Gastrocnemius medialis (tissue), 4 donors: ENCODE results near the gene OPN4. TPM values are rescaled to one million over a fixed set of nuclear protein-coding genes. Genes with fewer than 3 reads are reported as not detected.
A peak's percentile ranks its signal among the peaks of the same experiment; 100 is the strongest.

ENCODE experiments used
- ATAC-seq, 2 donors: fragments of 150-250 bp; one replicate each; pipeline ENCODE4 v1.9.1; 2016
- DNase-seq, 2 donors: peaks; one replicate each; pipeline ENCODE4 v3.0.0-alpha.2; 2019
- H3K27ac ChIP-seq, 4 donors: fragments of 200-600 bp; sonication (generic); 1 replicate in 1 of 4; 2 replicates in 3 of 4; pipeline ENCODE4 v1.5.1; 2016 to 2018; ENCODE audit warnings: mild to moderate bottlenecking in 2 of 4, moderate library complexity in 1 of 4
- H3K27me3 ChIP-seq, 3 donors: fragments of 200-600 bp; sonication (generic) in 2 of 3; 1 replicate in 1 of 3; 2 replicates in 2 of 3; pipeline versions ENCODE4 v1.5.1 to v1.6.0; 2016 to 2019; ENCODE audit warnings: mild to moderate bottlenecking in 1 of 3, moderate library complexity in 1 of 3
- H3K36me3 ChIP-seq, 2 donors: fragments of 200-600 bp; sonication (generic) in 1 of 2; one replicate each; pipeline ENCODE4 v1.5.1; 2017 to 2018
- H3K4me1 ChIP-seq, 2 donors: fragments of 200-600 bp; sonication (generic) in 1 of 2; one replicate each; pipeline ENCODE4 v1.5.1; 2016 to 2017; ENCODE audit warnings: mild to moderate bottlenecking in 2 of 2
- H3K4me3 ChIP-seq, 4 donors: fragments of 200-600 bp; sonication (generic) in 3 of 4; 1 replicate in 1 of 4; 2 replicates in 3 of 4; pipeline ENCODE4 v1.5.1; 2016 to 2019; ENCODE audit warnings: mild to moderate bottlenecking in 2 of 4
- H3K9me3 ChIP-seq, 3 donors: fragments of 200-600 bp; sonication (generic) in 2 of 3; 1 replicate in 1 of 3; 2 replicates in 2 of 3; pipeline ENCODE4 v1.5.1; 2016 to 2019
- POLR2A ChIP-seq, 2 donors: fragments of 450-650 bp; IDR thresholded peaks; one replicate each; pipeline ENCODE4 v1.6.1; 2017; ENCODE audit warnings: antibody characterized with exemption in 2 of 2, mild to moderate bottlenecking in 2 of 2, moderate library complexity in 2 of 2
- in situ Hi-C, 4 donors: fragments of 200-750 bp; cut with MboI; loops; one replicate each; pipeline versions ENCODE4 v1.15.0 to v1.8.0; 2017; ENCODE audit warnings: low sequenced_read_pairs in 4 of 4
- intact Hi-C: fragments of 100-400 bp; cut with DNase I; formaldehyde crosslinking; loops from one replicate; pipeline ENCODE4 v1.15.1; 2023; ENCODE audit warnings: low total_unique reads
- total RNA-seq, 4 donors: library from RNA; depleted of rRNA; stranded (reverse); fragments of >200 nt; gene quantifications; one replicate each; pipeline versions ENCODE4 v1.1.0 to v1.2.3, GENCODE V29; 2016
- TF ChIP-seq, protein P1 (sequence below), 5 experiments: fragments of 450-650 bp in 3 of 5; fragments of 200-600 bp in 2 of 5; sonication (generic) in 2 of 5; IDR thresholded peaks in 4 of 5; conservative IDR thresholded peaks in 1 of 5; 1 replicate in 4 of 5; 2 replicates in 1 of 5; pipeline ENCODE4 v1.5.1; 2016 to 2019; ENCODE audit warnings: antibody characterized with exemption in 5 of 5, mild to moderate bottlenecking in 3 of 5, moderate library complexity in 3 of 5

OPN4 gene
- total RNA-seq, 4 donors from 2014 or later = 0.13 to 4.2 (median 0.92) TPM; not detected in 1

DNA sequence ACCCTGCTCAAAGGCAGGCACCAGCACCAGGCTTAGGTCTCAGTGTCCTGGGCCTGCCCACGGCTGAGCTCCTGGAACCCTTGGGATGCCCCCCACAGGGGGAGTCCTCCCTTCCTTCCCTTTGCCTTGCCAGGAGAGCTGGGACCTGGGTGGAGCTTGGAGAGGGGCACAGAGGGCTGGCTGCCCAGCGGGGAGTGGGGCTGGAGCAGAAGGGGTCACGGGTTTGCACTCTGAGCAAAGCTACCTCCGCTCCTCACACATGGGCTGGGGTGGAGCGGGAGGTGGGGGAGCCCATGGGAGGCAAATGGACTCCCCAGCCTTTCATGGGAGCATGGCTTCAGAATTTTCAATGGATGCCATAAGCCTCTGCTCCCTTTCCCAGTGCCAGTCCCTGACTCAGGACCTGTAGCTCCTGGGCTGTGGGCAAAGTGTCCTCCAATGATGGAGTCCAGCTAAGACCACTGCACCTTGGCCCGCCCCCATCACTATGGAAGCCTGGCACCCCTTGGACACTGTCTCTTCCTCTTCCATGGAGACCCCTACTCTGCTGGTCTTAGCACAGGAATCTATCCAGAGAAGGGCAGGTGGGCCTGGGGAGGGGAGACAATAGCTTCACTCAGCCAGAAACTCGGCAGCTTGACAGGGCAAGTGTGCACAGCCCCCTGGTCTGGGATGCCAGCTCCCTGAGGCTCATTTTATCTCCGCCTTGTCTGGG lies 53.9 kb downstream of the OPN4 start:
- Histone ChIP-seq H3K4me3 (no peak overlapping the region), H3K27me3 (no peaks in the 10 kb centered on the region), H3K4me1 (peaks cover 17 to 42% of the 10 kb centered on the region in 2 donors), H3K36me3 (no peaks in the 10 kb centered on the region), H3K27ac (peak overlapping the region; percentile 91 to 97 (median 96)), H3K9me3 (no peaks in the 10 kb centered on the region)
- intact Hi-C loops = no loop called here
- TF ChIP-seq, protein P1, sequence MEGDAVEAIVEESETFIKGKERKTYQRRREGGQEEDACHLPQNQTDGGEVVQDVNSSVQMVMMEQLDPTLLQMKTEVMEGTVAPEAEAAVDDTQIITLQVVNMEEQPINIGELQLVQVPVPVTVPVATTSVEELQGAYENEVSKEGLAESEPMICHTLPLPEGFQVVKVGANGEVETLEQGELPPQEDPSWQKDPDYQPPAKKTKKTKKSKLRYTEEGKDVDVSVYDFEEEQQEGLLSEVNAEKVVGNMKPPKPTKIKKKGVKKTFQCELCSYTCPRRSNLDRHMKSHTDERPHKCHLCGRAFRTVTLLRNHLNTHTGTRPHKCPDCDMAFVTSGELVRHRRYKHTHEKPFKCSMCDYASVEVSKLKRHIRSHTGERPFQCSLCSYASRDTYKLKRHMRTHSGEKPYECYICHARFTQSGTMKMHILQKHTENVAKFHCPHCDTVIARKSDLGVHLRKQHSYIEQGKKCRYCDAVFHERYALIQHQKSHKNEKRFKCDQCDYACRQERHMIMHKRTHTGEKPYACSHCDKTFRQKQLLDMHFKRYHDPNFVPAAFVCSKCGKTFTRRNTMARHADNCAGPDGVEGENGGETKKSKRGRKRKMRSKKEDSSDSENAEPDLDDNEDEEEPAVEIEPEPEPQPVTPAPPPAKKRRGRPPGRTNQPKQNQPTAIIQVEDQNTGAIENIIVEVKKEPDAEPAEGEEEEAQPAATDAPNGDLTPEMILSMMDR (IDR thresholded peaks at IDR 0.05 in 4 of 5, conservative IDR thresholded peaks at IDR 0.05 in 1 of 5) = no peak
- no peak for TF ChIP-seq POLR2A (IDR thresholded peaks at IDR 0.05)
- no peak for DNase-seq
- no peak for ATAC-seq
- in situ Hi-C loops = loop anchor here in 2 of 4 donors (5.0 to 10.0 kb wide), 2 partner anchors 187 to 189 kb away; no protein-coding TSS in a partner anchor

DNA sequence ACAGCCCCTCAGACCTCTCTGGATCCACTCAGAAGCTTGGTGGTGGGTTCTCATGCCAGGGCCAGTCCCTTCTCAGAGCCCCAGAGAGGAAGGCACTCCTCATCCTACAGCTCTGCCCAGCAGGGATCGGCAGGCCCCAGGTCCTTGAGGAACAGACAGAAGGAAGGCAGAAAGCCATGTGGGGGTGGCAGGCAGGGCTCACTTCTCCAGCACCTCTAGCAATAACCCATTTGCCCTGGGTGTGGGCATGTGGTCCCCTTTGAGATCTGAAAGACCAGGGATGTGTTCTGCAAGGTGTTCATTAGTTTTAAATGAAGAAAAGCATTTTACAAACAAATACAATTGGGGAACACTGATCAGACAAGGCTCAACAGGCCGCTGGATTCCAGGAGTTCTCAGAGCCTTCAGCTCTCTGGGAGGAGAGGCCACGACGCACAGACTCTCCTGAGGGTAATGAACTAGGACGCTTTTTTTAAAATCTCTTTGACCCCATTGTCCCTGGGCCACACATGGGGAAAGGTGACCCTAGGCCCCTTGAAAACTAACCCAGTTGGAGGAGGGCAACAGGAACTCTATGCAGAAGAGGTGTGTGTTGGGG lies 54.5 kb downstream of the OPN4 start:
- Histone ChIP-seq H3K4me1 (peaks cover 17 to 43% of the 10 kb centered on the region in 2 donors), H3K4me3 (no peak overlapping the region), H3K9me3 (no peaks in the 10 kb centered on the region), H3K36me3 (no peaks in the 10 kb centered on the region), H3K27ac (peak overlapping the region; percentile 91 to 97 (median 96)), H3K27me3 (no peaks in the 10 kb centered on the region)
- no peak for DNase-seq
- in situ Hi-C loops (loop anchor here in 2 of 4 donors (5.0 to 10.0 kb wide), 2 partner anchors 186 to 188 kb away; no protein-coding TSS in a partner anchor), intact Hi-C loops (no loop called here)
- no peak for ATAC-seq
- no peak for TF ChIP-seq POLR2A (IDR thresholded peaks at IDR 0.05)
- TF ChIP-seq, protein P1 (IDR thresholded peaks at IDR 0.05 in 4 of 5, conservative IDR thresholded peaks at IDR 0.05 in 1 of 5) = no peak

- no peaks in the 10 kb centered on the region for H3K36me3 ChIP-seq
- H3K4me3 ChIP-seq = no peak overlapping the region
- DNase-seq = no peak
- TF ChIP-seq, protein P1 (IDR thresholded peaks at IDR 0.05 in 4 of 5, conservative IDR thresholded peaks at IDR 0.05 in 1 of 5) = no peak
- no peak for TF ChIP-seq POLR2A (IDR thresholded peaks at IDR 0.05)
- no peaks in the 10 kb centered on the region for H3K27me3 ChIP-seq
- no peak for ATAC-seq
- peak overlapping the region; percentile 91 to 97 (median 96) for H3K27ac ChIP-seq
- in situ Hi-C loops (loop anchor here in 2 of 4 donors (5.0 to 10.0 kb wide), 2 partner anchors 185 to 188 kb away; no protein-coding TSS in a partner anchor), intact Hi-C loops (loop anchor here (5.0 kb wide), 1 partner anchor 93 kb away; no protein-coding TSS in a partner anchor)
- no peaks in the 10 kb centered on the region for H3K9me3 ChIP-seq
- peaks cover 15 to 39% of the 10 kb centered on the region in 2 donors for H3K4me1 ChIP-seq
Observed at GRCh38 chr10:86709396-86710185, 55.2 kb downstream of the OPN4 start.

DNA sequence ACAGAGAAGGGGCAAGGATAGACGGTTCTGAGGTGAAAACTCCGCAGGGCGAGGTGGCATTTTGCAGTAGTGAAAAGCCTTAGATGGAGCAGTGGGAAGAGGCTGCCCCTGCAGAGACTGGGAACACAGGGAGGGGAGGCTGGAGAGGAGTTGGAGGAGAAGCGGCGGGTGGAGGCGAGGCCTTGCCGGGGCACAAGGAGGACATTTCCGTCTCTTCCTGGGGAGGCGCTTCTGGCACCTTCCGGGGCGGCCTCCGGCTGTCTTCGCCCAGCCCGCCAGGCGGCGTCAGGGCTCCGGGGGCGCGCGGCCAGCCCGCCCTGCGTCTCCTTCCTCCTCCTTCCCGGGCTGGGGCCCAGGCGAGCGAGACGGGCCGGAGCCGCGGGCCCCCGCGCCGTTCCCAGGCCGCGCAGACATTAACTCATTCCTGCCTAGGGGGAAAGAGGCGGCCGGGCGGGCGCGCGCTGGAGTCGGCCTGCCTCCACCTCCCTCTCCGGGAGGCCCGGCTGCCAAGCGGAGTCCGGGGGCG lies 56.7 kb downstream of the OPN4 start:
- DNase-seq (peak; percentile 76 to 90), ATAC-seq (peak; percentile 69 to 77)
- peak overlapping the region; percentile 65 to 90 (median 78) for H3K4me3 ChIP-seq
- in situ Hi-C loops = no loop called here
- peak; percentile 78 to 85 for TF ChIP-seq POLR2A (IDR thresholded peaks at IDR 0.05)
- TF ChIP-seq, protein P1 (IDR thresholded peaks at IDR 0.05 in 4 of 5, conservative IDR thresholded peaks at IDR 0.05 in 1 of 5) = peak; percentile 82 to 96 (median 94)
- H3K27me3 ChIP-seq = no peaks in the 10 kb centered on the region
- H3K36me3 ChIP-seq = no peaks in the 10 kb centered on the region
- H3K9me3 ChIP-seq = no peaks in the 10 kb centered on the region
- peaks cover 27 to 48% of the 10 kb centered on the region in 2 donors for H3K4me1 ChIP-seq
- intact Hi-C loops = loop anchor here (1.0 to 5.0 kb wide), 3 partner anchors 44 to 190 kb away; no protein-coding TSS in a partner anchor
- peak overlapping the region; percentile 91 to 97 (median 96) for H3K27ac ChIP-seq
